WTC11 (cell line): ENCODE measurements around the gene SPRR2F. TPM values are rescaled to one million over a fixed set of nuclear protein-coding genes. Genes with fewer than 3 reads are reported as not detected.
"Not testable (repeated sequence)": the region's sequence is repeated elsewhere in the genome, so short reads cannot be mapped to it uniquely, and the experiment has no call there.

Source experiments
- ATAC-seq: fragments of 200-7000 bp; cut with Tn5 transposase; 2 replicates; pipeline ENCODE4 v1.10.0; 2021; ENCODE audit warnings: mild to moderate bottlenecking, moderate library complexity
- CTCF ChIA-PET: fragments of 300-600 bp; sonication (Branson Sonifier 250); formaldehyde crosslinking; loops from one replicate; lab custom pipeline; 2021; ENCODE audit warnings: antibody characterized with exemption; lab: Charles Lee
- POLR2A ChIA-PET: fragments of 350-600 bp; sonication (Branson Sonifier 250); formaldehyde crosslinking; loops from one replicate; lab custom pipeline; 2021; ENCODE audit warnings: antibody characterized with exemption; lab: Charles Lee
- DNase-seq: peaks from one replicate; pipeline ENCODE4 v3.0.0; 2021; ENCODE audit warnings: low spot score
- H3K27ac Mint-ChIP-seq: 2 replicates; pipeline ENCODE4 v1.8.0; 2021; ENCODE audit warnings: mixed read lengths
- H3K27me3 Mint-ChIP-seq: 2 replicates; pipeline ENCODE4 v1.8.0; 2021; ENCODE audit warnings: low read depth, mild to moderate bottlenecking, moderate library complexity, mixed read lengths
- H3K36me3 Mint-ChIP-seq: 2 replicates; pipeline ENCODE4 v1.8.0; 2021; ENCODE audit warnings: mixed read lengths
- H3K4me1 Mint-ChIP-seq: 2 replicates; pipeline ENCODE4 v1.8.0; 2022; ENCODE audit warnings: mixed read lengths
- H3K4me3 Mint-ChIP-seq: 2 replicates; pipeline ENCODE4 v1.8.0; 2021; ENCODE audit warnings: mild to moderate bottlenecking, moderate library complexity, mixed read lengths
- H3K9me3 Mint-ChIP-seq: 2 replicates; pipeline ENCODE4 v1.8.0; 2021; ENCODE audit warnings: mixed read lengths
- CBFB ChIP-seq: sonication (generic); formaldehyde crosslinking; IDR thresholded peaks from 2 replicates; pipeline ENCODE4 v1.8.1; 2022; ENCODE audit warnings: mild to moderate bottlenecking, low read depth, missing genetic modification reagents
- ESRRA ChIP-seq: sonication (generic); formaldehyde crosslinking; IDR thresholded peaks from 2 replicates; pipeline ENCODE4 v1.8.1; 2022; ENCODE audit warnings: mild to moderate bottlenecking, missing genetic modification reagents, borderline replicate concordance
- IRF2 ChIP-seq: sonication (generic); formaldehyde crosslinking; IDR thresholded peaks from 2 replicates; pipeline ENCODE4 v1.8.0; 2022; ENCODE audit warnings: low read depth, missing genetic modification reagents, borderline replicate concordance
- MYBL2 ChIP-seq: sonication (generic); formaldehyde crosslinking; IDR thresholded peaks from 2 replicates; pipeline ENCODE4 v1.8.1; 2023; ENCODE audit warnings: mild to moderate bottlenecking, moderate library complexity, missing genetic modification reagents
- OVOL2 ChIP-seq: fragments of 250-450 bp; sonication (Bioruptor Pico); IDR thresholded peaks from 2 replicates; pipeline ENCODE4 v1.9.0; 2021; ENCODE audit warnings: mild to moderate bottlenecking, borderline replicate concordance
- RELA ChIP-seq: sonication (generic); formaldehyde crosslinking; IDR thresholded peaks from 2 replicates; pipeline ENCODE4 v1.8.1; 2022; ENCODE audit warnings: missing genetic modification reagents, mild to moderate bottlenecking, borderline replicate concordance
- SMAD4 ChIP-seq: sonication (generic); formaldehyde crosslinking; IDR thresholded peaks from 2 replicates; pipeline ENCODE4 v1.8.0; 2022; ENCODE audit warnings: mild to moderate bottlenecking, missing genetic modification reagents
- SOX15 ChIP-seq: fragments of 250-450 bp; sonication (Bioruptor Pico); IDR thresholded peaks from 2 replicates; pipeline ENCODE4 v1.9.0; 2021; ENCODE audit warnings: mild to moderate bottlenecking
- TEAD1 ChIP-seq: sonication (generic); formaldehyde crosslinking; IDR thresholded peaks from 2 replicates; pipeline ENCODE4 v1.8.0; 2022; ENCODE audit warnings: mild to moderate bottlenecking, missing genetic modification reagents
- TP53 ChIP-seq: sonication (generic); formaldehyde crosslinking; IDR thresholded peaks from 2 replicates; pipeline ENCODE4 v1.8.1; 2023; ENCODE audit warnings: mild to moderate bottlenecking, missing genetic modification reagents
- ZNF317 ChIP-seq: sonication (generic); formaldehyde crosslinking; IDR thresholded peaks from 2 replicates; pipeline ENCODE4 v1.8.1; 2023; ENCODE audit warnings: low read depth, mild to moderate bottlenecking, moderate library complexity, missing genetic modification reagents, borderline replicate concordance
- ZNF416 ChIP-seq: fragments of 250-450 bp; sonication (Bioruptor Pico); IDR thresholded peaks from 2 replicates; pipeline ENCODE4 v1.9.0; 2021; ENCODE audit warnings: mild to moderate bottlenecking, inconsistent platforms
- total RNA-seq: library from RNA; stranded (reverse); gene quantifications from 3 replicates; pipeline ENCODE4 v1.2.3, GENCODE V29; 2021
- TF ChIP-seq, protein P1 (sequence below): sonication (generic); formaldehyde crosslinking; conservative IDR thresholded peaks from 2 replicates; pipeline ENCODE4 v1.8.1; 2022; ENCODE audit warnings: mild to moderate bottlenecking, missing genetic modification reagents
- TF ChIP-seq, protein P2 (sequence below): sonication (generic); formaldehyde crosslinking; IDR thresholded peaks from 2 replicates; pipeline ENCODE4 v1.8.0; 2022; ENCODE audit warnings: mild to moderate bottlenecking, missing genetic modification reagents
- TF ChIP-seq, protein P3 (sequence below): sonication (generic); formaldehyde crosslinking; IDR thresholded peaks from 2 replicates; pipeline ENCODE4 v1.8.1; 2022; ENCODE audit warnings: low read depth, missing genetic modification reagents, borderline replicate concordance
- TF ChIP-seq, protein P4 (sequence below): sonication (generic); formaldehyde crosslinking; IDR thresholded peaks from 2 replicates; pipeline ENCODE4 v1.8.0; 2022; ENCODE audit warnings: mild to moderate bottlenecking, missing genetic modification reagents
- TF ChIP-seq, protein P5 (sequence below): sonication (generic); formaldehyde crosslinking; conservative IDR thresholded peaks from 2 replicates; pipeline ENCODE4 v1.8.1; 2023; ENCODE audit warnings: mild to moderate bottlenecking, low read depth, missing genetic modification reagents, moderate library complexity

Gene SPRR2F
- total RNA-seq, 1 experiment from 2014 or later: not detected

DNA sequence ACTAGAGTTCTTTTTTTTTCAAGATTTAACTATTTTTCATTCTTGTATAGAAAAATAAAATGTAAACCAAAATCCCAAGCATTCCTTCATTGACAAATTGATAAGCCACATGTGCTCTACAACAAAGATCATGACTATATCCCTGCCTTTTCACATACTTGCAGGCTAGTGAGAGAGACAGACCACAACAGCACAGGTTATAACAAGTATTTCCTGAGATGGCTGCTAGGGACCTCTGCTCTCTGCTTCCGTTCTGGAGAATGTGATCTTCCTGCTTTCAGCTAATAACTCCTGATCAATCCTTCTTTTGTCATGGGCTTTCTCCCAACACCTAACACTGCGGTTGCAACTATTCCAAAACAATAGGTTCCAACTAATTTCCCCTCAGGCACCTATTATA, 14.0 kb upstream of the SPRR2F start:
- Mint-ChIP-seq H3K4me1 (peaks cover 56% of the 10 kb centered on the region), H3K27me3 (peaks cover 9% of the 10 kb centered on the region), H3K27ac (no peak overlapping the region), H3K4me3 (no peak overlapping the region), H3K36me3 (peaks cover 53% of the 10 kb centered on the region), H3K9me3 (peaks cover 49% of the 10 kb centered on the region)
- ChIA-PET POLR2A (no interaction called here), CTCF (no interaction called here)
- ATAC-seq (no peak), DNase-seq (no peak)
- TF ChIP-seq RELA (no peak), CBFB (CRISPR knock-in tag) (no peak), ESRRA (no peak), ZNF416 (CRISPR knock-in tag) (no peak), OVOL2 (CRISPR knock-in tag) (no peak), MYBL2 (no peak), SOX15 (CRISPR knock-in tag) (no peak), IRF2 (CRISPR knock-in tag) (no peak), SMAD4 (CRISPR knock-in tag) (no peak)
- TF ChIP-seq, protein P1, sequence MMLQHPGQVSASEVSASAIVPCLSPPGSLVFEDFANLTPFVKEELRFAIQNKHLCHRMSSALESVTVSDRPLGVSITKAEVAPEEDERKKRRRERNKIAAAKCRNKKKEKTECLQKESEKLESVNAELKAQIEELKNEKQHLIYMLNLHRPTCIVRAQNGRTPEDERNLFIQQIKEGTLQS (CRISPR knock-in tag): no peak
- TF ChIP-seq, protein P2, sequence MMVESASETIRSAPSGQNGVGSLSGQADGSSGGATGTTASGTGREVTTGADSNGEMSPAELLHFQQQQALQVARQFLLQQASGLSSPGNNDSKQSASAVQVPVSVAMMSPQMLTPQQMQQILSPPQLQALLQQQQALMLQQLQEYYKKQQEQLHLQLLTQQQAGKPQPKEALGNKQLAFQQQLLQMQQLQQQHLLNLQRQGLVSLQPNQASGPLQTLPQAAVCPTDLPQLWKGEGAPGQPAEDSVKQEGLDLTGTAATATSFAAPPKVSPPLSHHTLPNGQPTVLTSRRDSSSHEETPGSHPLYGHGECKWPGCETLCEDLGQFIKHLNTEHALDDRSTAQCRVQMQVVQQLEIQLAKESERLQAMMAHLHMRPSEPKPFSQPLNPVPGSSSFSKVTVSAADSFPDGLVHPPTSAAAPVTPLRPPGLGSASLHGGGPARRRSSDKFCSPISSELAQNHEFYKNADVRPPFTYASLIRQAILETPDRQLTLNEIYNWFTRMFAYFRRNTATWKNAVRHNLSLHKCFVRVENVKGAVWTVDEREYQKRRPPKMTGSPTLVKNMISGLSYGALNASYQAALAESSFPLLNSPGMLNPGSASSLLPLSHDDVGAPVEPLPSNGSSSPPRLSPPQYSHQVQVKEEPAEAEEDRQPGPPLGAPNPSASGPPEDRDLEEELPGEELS (CRISPR knock-in tag): no peak
- TF ChIP-seq, protein P3, sequence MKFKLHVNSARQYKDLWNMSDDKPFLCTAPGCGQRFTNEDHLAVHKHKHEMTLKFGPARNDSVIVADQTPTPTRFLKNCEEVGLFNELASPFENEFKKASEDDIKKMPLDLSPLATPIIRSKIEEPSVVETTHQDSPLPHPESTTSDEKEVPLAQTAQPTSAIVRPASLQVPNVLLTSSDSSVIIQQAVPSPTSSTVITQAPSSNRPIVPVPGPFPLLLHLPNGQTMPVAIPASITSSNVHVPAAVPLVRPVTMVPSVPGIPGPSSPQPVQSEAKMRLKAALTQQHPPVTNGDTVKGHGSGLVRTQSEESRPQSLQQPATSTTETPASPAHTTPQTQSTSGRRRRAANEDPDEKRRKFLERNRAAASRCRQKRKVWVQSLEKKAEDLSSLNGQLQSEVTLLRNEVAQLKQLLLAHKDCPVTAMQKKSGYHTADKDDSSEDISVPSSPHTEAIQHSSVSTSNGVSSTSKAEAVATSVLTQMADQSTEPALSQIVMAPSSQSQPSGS (CRISPR knock-in tag): no peak
- TF ChIP-seq, protein P4, sequence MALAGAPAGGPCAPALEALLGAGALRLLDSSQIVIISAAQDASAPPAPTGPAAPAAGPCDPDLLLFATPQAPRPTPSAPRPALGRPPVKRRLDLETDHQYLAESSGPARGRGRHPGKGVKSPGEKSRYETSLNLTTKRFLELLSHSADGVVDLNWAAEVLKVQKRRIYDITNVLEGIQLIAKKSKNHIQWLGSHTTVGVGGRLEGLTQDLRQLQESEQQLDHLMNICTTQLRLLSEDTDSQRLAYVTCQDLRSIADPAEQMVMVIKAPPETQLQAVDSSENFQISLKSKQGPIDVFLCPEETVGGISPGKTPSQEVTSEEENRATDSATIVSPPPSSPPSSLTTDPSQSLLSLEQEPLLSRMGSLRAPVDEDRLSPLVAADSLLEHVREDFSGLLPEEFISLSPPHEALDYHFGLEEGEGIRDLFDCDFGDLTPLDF: no peak
- TF ChIP-seq, protein P5, sequence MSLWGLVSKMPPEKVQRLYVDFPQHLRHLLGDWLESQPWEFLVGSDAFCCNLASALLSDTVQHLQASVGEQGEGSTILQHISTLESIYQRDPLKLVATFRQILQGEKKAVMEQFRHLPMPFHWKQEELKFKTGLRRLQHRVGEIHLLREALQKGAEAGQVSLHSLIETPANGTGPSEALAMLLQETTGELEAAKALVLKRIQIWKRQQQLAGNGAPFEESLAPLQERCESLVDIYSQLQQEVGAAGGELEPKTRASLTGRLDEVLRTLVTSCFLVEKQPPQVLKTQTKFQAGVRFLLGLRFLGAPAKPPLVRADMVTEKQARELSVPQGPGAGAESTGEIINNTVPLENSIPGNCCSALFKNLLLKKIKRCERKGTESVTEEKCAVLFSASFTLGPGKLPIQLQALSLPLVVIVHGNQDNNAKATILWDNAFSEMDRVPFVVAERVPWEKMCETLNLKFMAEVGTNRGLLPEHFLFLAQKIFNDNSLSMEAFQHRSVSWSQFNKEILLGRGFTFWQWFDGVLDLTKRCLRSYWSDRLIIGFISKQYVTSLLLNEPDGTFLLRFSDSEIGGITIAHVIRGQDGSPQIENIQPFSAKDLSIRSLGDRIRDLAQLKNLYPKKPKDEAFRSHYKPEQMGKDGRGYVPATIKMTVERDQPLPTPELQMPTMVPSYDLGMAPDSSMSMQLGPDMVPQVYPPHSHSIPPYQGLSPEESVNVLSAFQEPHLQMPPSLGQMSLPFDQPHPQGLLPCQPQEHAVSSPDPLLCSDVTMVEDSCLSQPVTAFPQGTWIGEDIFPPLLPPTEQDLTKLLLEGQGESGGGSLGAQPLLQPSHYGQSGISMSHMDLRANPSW (CRISPR knock-in tag): no peak
- TF ChIP-seq, all 79 proteins: peak for 0

DNA sequence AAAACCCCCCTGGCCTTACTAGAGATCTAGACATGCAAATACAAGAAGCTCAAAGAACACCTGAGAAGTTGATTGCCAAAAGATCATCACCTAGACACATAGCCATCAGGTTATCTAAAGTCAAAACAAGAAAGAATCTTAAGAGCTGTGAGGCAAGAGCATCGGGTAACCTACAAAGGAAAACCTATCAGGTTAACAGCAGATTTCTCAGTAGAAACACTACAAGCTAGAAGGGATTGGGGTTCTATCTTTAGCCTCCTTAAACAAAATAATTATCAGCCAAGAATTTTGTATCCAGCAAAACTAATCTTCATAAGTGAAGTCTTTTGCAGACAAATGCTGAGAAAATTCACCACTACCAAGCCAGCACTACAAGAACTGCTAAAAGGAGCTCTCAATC, 12.2 kb upstream of the SPRR2F start:
- H3K4me3 Mint-ChIP-seq: no peak overlapping the region
- CTCF ChIA-PET: no interaction called here

DNA sequence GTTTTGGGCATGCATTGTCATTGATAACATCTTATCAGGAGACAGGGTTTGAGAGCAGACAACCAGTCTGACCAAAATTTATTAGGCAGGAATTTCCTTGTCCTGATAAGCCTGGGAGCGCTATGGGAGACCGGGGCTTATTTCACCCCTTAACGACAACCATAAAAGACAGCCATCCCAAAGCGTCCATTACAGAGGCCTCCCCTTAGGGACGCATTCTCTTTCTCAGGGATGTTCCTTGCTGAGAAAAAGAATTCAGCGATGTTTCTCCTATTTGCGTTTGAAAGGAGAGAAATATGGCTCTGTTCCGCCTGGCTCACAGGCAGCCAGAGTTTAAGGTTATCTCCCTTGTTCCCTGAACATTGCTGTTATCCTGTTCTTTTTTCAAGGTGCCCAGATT, 10.5 kb upstream of the SPRR2F start:
- DNase-seq, CTCF ChIA-PET, H3K27me3 Mint-ChIP-seq, POLR2A ChIA-PET: not testable (repeated sequence)
- peak; percentile 31 for ATAC-seq
- Mint-ChIP-seq H3K4me3 (peak overlapping the region; percentile 10), H3K36me3 (peaks cover 47% of the 10 kb centered on the region), H3K4me1 (peaks cover 63% of the 10 kb centered on the region), H3K9me3 (peaks cover 48% of the 10 kb centered on the region), H3K27ac (peak overlapping the region; percentile 99)
- 0 out of 2 replicates have a peak, but pooled peaks have one; percentile 15 for TF ChIP-seq TEAD1 (CRISPR knock-in tag)

More for the DNA sequence above, 12.2 kb upstream of the SPRR2F start:
- DNase-seq (no peak), ATAC-seq (no peak)
- Mint-ChIP-seq H3K27me3 (peaks cover 9% of the 10 kb centered on the region), H3K36me3 (peaks cover 57% of the 10 kb centered on the region), H3K9me3 (peaks cover 54% of the 10 kb centered on the region), H3K4me1 (peaks cover 57% of the 10 kb centered on the region), H3K27ac (no peak overlapping the region)
- POLR2A ChIA-PET: no interaction called here
- TF ChIP-seq TP53 (CRISPR knock-in tag) (no peak), ZNF317 (peak; percentile 80; the same call in 1 of the 2 replicates)
